Activated T-cell treated with anti-CD3 and anti-CD28 coated beads, Interleukin-2, amount 50 U/mL, for 24 hours (primary cell): Measurements from ENCODE around the gene RAD54L2.
"Not testable (repeated sequence)": the region's sequence is repeated elsewhere in the genome, so short reads cannot be mapped to it uniquely, and the experiment has no call there.

ENCODE experiments used
- DNase-seq: peaks from one replicate; pipeline ENCODE4 v3.0.0-alpha.2; 2020
- H3K27ac Mint-ChIP-seq: 2 replicates; pipeline ENCODE4 v1.8.0; 2020; ENCODE audit warnings: mild to moderate bottlenecking, mixed read lengths
- H3K27me3 Mint-ChIP-seq: 2 replicates; pipeline ENCODE4 v1.8.0; 2020; ENCODE audit warnings: mixed read lengths
- H3K36me3 Mint-ChIP-seq: 2 replicates; pipeline ENCODE4 v1.8.0; 2020; ENCODE audit warnings: low read depth, mixed read lengths
- H3K4me1 Mint-ChIP-seq: 2 replicates; pipeline ENCODE4 v1.8.0; 2020; ENCODE audit warnings: low read depth, mixed read lengths
- H3K4me3 Mint-ChIP-seq: 2 replicates; pipeline ENCODE4 v1.8.0; 2020; ENCODE audit warnings: mild to moderate bottlenecking, moderate library complexity, mixed read lengths
- H3K9me3 Mint-ChIP-seq: 2 replicates; pipeline ENCODE4 v1.8.0; 2020; ENCODE audit warnings: mixed read lengths

The RAD54L2 gene

GRCh38 chr3:51538459-51539290 is at the start of gene RAD54L2:
TSS of gene RAD54L2 (plus strand) at chr3:51538719. CDS start at chr3:51590421, 51,702 bp downstream.
- Mint-ChIP-seq H3K4me3 (peak within 1 kb of the TSS; percentile 94), H3K4me1 (peaks cover 48% of the 10 kb centered on the region), H3K27ac (peak within 1 kb of the TSS; percentile 95), H3K36me3 (peaks cover 46% of the 10 kb centered on the region), H3K9me3 (no peaks in the 10 kb centered on the region), H3K27me3 (no peaks in the 10 kb centered on the region)
- DNase-seq = peak; percentile 91

- H3K27ac Mint-ChIP-seq = peak overlapping the region; percentile 99
- no peaks in the 10 kb centered on the region for H3K27me3 Mint-ChIP-seq
- peaks cover 42% of the 10 kb centered on the region for H3K4me1 Mint-ChIP-seq
- H3K36me3 Mint-ChIP-seq = peaks cover 31% of the 10 kb centered on the region
- peak; percentile 91 for DNase-seq
- peak overlapping the region; percentile 95 for H3K4me3 Mint-ChIP-seq
- H3K9me3 Mint-ChIP-seq = no peaks in the 10 kb centered on the region
Measured at GRCh38 chr3:51498876-51499738, 39.4 kb upstream of the RAD54L2 start.

- DNase-seq = peak; percentile 38
- Mint-ChIP-seq H3K4me1 (peaks cover 40% of the 10 kb centered on the region), H3K27ac (peak overlapping the region; percentile 99), H3K27me3 (no peaks in the 10 kb centered on the region), H3K4me3 (peak overlapping the region; percentile 95), H3K9me3 (no peaks in the 10 kb centered on the region), H3K36me3 (peaks cover 24% of the 10 kb centered on the region)
Measured at GRCh38 chr3:51500632-51501131, 37.8 kb upstream of the RAD54L2 start.

GRCh38 chr3:51501833-51502561 is 36.5 kb upstream of the RAD54L2 start:
- Mint-ChIP-seq H3K4me3 (no peak overlapping the region), H3K27ac (peak overlapping the region; percentile 99), H3K4me1 (peaks cover 28% of the 10 kb centered on the region), H3K9me3 (no peaks in the 10 kb centered on the region), H3K27me3 (no peaks in the 10 kb centered on the region), H3K36me3 (peaks cover 11% of the 10 kb centered on the region)
- DNase-seq = peak; percentile 88

GRCh38 chr3:51502562-51502910 is 36.0 kb upstream of the RAD54L2 start:
- no peaks in the 10 kb centered on the region for H3K9me3 Mint-ChIP-seq
- no peaks in the 10 kb centered on the region for H3K27me3 Mint-ChIP-seq
- no peak overlapping the region for H3K4me3 Mint-ChIP-seq
- H3K36me3 Mint-ChIP-seq = peaks cover 10% of the 10 kb centered on the region
- H3K27ac Mint-ChIP-seq = no peak overlapping the region
- H3K4me1 Mint-ChIP-seq = peaks cover 26% of the 10 kb centered on the region
- no peak for DNase-seq

DNA sequence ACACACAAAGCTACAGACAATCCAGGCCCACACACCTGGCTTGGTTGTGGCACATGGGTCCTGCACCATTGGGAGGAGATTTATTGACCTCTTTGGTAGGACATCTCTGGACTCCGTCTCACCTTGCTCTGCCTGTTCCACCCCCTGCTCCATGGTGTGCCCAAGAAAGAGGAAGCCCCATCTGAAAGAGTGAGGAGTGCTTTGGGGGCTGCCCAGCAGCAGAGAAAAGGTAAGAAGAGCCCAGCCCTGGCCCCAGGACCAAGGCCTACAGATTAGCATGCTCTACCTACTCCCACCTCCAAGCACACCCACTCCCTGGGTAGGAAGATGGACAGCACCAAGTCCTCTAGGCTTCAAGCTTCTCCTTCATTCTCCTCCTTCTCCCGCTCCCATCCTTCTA is 35.5 kb upstream of the RAD54L2 start:
- Mint-ChIP-seq H3K9me3 (no peaks in the 10 kb centered on the region), H3K4me1 (peaks cover 24% of the 10 kb centered on the region), H3K4me3 (no peak overlapping the region), H3K27me3 (no peaks in the 10 kb centered on the region), H3K27ac (no peak overlapping the region), H3K36me3 (peaks cover 10% of the 10 kb centered on the region)
- no peak for DNase-seq

GRCh38 chr3:51508255-51508654 is 30.3 kb upstream of the RAD54L2 start:
- H3K4me3 Mint-ChIP-seq = no peak overlapping the region

DNA sequence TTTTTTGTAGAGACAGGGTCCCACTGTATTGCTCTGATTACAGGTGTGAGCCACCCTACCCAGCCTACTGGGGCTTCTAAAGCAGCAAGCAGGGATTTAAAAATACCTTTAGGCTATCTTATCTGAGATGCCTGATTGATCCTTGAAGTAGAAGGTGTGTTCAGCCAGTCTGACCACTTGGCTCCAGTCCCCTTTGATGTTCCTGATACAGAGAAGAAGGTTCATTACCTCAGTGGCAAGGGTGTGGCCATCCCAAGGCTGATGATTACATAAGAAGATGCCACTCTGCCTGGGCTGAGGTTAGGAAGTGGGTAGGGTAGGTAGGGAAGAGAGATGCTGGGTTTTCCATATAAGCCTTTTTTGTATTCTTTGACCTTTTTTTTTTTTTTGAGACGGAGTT is 27.5 kb upstream of the RAD54L2 start:
- Mint-ChIP-seq H3K27me3 (no peaks in the 10 kb centered on the region), H3K9me3 (no peaks in the 10 kb centered on the region), H3K36me3 (no peaks in the 10 kb centered on the region), H3K4me3 (no peak overlapping the region), H3K27ac (no peak overlapping the region), H3K4me1 (peaks cover 5% of the 10 kb centered on the region)
- no peak for DNase-seq

More at GRCh38 chr3:51508255-51508654, 30.3 kb upstream of the RAD54L2 start:
- Mint-ChIP-seq H3K4me1 (peaks cover 5% of the 10 kb centered on the region), H3K27me3 (no peaks in the 10 kb centered on the region), H3K27ac (no peak overlapping the region), H3K9me3 (no peaks in the 10 kb centered on the region), H3K36me3 (no peaks in the 10 kb centered on the region)
- DNase-seq = no peak

DNA sequence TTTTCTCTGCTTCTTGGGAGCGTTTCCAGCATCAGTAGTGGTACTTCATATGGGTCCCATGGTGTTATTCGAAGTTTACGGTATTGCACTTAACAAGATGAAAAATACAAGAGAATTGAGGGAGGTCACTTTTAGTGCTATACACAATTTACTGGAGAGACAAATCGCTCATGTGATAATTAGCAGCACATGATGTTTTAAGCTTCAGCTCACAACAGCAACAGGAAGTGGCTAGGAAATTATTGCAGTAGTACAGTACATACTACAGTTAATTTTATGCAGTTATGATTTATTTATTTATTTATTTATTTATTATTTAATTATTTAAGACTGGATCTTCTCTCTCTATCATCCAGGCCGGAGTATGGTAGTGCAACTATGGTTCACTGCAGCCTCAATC is 24.3 kb upstream of the RAD54L2 start:
- Mint-ChIP-seq H3K4me1 (peaks cover 3% of the 10 kb centered on the region), H3K9me3 (no peaks in the 10 kb centered on the region), H3K36me3 (no peaks in the 10 kb centered on the region), H3K27me3 (no peaks in the 10 kb centered on the region), H3K4me3 (no peak overlapping the region), H3K27ac (no peak overlapping the region)
- no peak for DNase-seq

DNA sequence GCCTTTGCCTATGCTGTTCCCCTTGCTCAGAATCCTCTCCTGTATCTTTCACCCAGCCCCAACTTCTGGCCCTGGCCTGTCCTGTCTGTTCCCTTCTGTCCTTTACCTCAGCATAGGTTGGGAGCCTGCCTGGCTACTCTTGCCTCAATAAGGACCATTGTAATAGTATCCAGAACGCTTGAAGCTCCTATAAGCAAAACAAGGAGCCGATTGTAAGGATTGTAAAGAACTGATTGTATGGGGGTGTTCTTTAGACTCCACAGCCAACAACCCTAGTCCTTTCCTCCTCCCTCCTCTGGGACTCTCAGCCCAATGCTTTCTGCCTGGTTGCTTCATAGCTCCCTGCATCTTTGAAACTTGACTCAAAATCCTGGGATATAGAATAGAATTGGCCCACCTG is 18.7 kb upstream of the RAD54L2 start:
- H3K9me3 Mint-ChIP-seq = no peaks in the 10 kb centered on the region
- no peak overlapping the region for H3K27ac Mint-ChIP-seq
- no peaks in the 10 kb centered on the region for H3K36me3 Mint-ChIP-seq
- no peak overlapping the region for H3K4me3 Mint-ChIP-seq
- peaks cover 3% of the 10 kb centered on the region for H3K4me1 Mint-ChIP-seq
- H3K27me3 Mint-ChIP-seq = no peaks in the 10 kb centered on the region
- DNase-seq = no peak

- not testable (repeated sequence) for H3K36me3 Mint-ChIP-seq, H3K27ac Mint-ChIP-seq, H3K4me1 Mint-ChIP-seq, H3K4me3 Mint-ChIP-seq, H3K9me3 Mint-ChIP-seq, DNase-seq, H3K27me3 Mint-ChIP-seq
Measured at GRCh38 chr3:51520906-51521730, 17.4 kb upstream of the RAD54L2 start.

DNA sequence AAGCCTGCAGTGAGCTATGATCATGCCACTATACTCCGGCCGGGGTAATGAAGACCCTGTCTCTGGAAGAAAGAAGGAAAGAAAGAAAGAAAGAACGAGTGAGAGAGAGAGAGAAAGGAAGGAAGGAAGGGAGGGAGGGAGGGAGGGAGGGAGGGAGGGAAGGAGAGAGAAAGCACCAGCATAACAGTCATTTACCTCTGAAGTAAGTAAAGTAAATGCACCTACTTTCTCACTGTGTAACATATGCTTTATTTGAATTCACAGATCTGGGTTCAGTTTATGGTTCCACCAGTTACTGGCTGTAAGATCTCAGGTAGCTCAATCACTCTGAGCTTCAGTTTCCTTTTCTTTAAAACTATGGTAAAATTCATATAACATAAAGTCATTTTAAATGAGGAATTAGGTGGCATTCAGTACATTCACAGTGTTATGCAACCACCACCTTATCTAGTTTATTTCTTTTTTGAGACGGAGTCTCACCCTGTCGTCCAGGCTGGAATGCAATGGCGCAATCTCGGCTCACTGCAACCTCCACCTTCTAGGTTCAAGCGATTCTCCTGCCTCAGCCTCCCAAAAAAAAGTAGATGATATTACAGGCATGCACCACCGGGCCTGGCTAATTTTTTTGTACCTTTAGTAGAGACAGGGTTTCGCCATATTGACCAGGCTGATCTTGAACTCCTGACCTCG is 16.1 kb upstream of the RAD54L2 start:
- Mint-ChIP-seq H3K36me3 (no peaks in the 10 kb centered on the region), H3K9me3 (no peaks in the 10 kb centered on the region), H3K4me1 (peaks cover 3% of the 10 kb centered on the region), H3K4me3 (no peak overlapping the region), H3K27me3 (no peaks in the 10 kb centered on the region), H3K27ac (no peak overlapping the region)
- DNase-seq = no peak

GRCh38 chr3:51524874-51525273 is 13.6 kb upstream of the RAD54L2 start:
- H3K27me3 Mint-ChIP-seq, H3K9me3 Mint-ChIP-seq, H3K4me3 Mint-ChIP-seq, H3K36me3 Mint-ChIP-seq, DNase-seq, H3K27ac Mint-ChIP-seq, H3K4me1 Mint-ChIP-seq: not testable (repeated sequence)
